ENCODE data around the gene FARS2. TPM values are rescaled to one million over a fixed set of nuclear protein-coding genes. Genes with fewer than 3 reads are reported as not detected.

FARS2 gene
- polyA plus RNA-seq, 1 of the 3 experiments (the other 2 are of a cell fraction) = 12.5 TPM

DNA sequence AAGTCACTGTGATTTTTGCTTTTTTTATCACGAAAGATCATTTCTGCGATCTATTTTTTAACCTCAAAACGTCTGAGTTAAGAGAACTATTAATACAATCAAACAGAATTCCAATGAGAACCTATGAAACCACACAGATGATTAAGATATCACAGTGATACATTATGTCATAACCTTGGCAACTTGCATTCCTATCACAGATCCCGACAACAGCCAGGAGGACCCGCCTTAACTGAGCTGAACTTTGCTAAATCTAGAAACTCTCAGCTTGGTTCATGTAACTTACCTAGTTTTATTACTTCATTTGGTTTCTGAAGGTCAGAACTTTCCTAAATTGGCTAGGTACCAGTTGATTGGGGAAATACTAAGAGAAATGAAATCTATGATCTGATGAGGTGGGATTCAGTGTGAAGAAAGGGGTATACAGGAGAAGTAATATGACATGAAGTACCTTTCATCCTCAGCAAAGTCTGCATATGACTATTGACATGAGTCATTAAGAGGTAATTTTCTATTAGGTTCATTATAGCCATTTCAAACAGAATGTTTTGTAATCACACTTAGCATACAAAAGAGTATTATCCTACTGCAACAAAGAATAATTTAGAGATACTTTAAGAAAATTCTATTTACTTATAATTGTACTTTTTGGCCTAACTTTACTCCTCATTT lies 11.7 kb upstream of the FARS2 start:
- no peak for TF ChIP-seq EP300 (IDR thresholded peaks at IDR 0.05; ENCODE audit: borderline replicate concordance in 1 of 2, low read depth in 1 of 2, low read length in 1 of 2)
- no peak for TF ChIP-seq EZH2phosphoT487 (IDR thresholded peaks at IDR 0.05; ENCODE audit: borderline replicate concordance, low read depth)
- TF ChIP-seq JUND (IDR thresholded peaks at IDR 0.05) = no peak
- TF ChIP-seq, protein P1, sequence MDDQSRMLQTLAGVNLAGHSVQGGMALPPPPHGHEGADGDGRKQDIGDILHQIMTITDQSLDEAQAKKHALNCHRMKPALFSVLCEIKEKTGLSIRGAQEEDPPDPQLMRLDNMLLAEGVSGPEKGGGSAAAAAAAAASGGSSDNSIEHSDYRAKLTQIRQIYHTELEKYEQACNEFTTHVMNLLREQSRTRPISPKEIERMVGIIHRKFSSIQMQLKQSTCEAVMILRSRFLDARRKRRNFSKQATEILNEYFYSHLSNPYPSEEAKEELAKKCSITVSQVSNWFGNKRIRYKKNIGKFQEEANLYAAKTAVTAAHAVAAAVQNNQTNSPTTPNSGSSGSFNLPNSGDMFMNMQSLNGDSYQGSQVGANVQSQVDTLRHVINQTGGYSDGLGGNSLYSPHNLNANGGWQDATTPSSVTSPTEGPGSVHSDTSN (IDR thresholded peaks at IDR 0.05) = no peak
- TF ChIP-seq FOSL2 (IDR thresholded peaks at IDR 0.05; ENCODE audit: borderline replicate concordance, low read depth) = no peak
- no peak for TF ChIP-seq RCOR1 (IDR thresholded peaks at IDR 0.05; ENCODE audit: low read length)
- TF ChIP-seq TCF12 (IDR thresholded peaks at IDR 0.05) = no peak
- TF ChIP-seq, protein P2, sequence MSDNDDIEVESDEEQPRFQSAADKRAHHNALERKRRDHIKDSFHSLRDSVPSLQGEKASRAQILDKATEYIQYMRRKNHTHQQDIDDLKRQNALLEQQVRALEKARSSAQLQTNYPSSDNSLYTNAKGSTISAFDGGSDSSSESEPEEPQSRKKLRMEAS (IDR thresholded peaks at IDR 0.05; ENCODE audit: low read depth) = no peak
- TF ChIP-seq, protein P3, sequence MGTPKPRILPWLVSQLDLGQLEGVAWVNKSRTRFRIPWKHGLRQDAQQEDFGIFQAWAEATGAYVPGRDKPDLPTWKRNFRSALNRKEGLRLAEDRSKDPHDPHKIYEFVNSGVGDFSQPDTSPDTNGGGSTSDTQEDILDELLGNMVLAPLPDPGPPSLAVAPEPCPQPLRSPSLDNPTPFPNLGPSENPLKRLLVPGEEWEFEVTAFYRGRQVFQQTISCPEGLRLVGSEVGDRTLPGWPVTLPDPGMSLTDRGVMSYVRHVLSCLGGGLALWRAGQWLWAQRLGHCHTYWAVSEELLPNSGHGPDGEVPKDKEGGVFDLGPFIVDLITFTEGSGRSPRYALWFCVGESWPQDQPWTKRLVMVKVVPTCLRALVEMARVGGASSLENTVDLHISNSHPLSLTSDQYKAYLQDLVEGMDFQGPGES (IDR thresholded peaks at IDR 0.05; ENCODE audit: low read depth, low read length) = no peak
- TF ChIP-seq CHD2 (IDR thresholded peaks at IDR 0.05; ENCODE audit: low read length, partially characterized antibody) = no peak
- POLR2A ChIA-PET = no interaction called here
- DNase-seq = no peak
- H3K9ac ChIP-seq = no peak overlapping the region
- no peaks in the 10 kb centered on the region for H3K9me2 ChIP-seq
- no peak overlapping the region for H2AFZ ChIP-seq (ENCODE audit: low read depth)
- H3K4me1 ChIP-seq (ENCODE audit: control insufficient read depth in 1 of 2, insufficient read depth in 2 of 2, low read depth in 1 of 2, low read length in 1 of 2) = peaks cover 0 to 2% of the 10 kb centered on the region in 2 experiments; a peak in 3 of 4 replicates
- no peak overlapping the region for H3K4me2 ChIP-seq
- peaks cover 28% of the 10 kb centered on the region for H3K79me2 ChIP-seq (ENCODE audit: insufficient read depth)
- peaks cover 7% of the 10 kb centered on the region; the same call in 1 of the 2 replicates for H4K20me1 ChIP-seq (ENCODE audit: insufficient read depth)
- H3K4me3 ChIP-seq (ENCODE audit: low read depth in 2 of 2, low read length in 1 of 2) = no peak overlapping the region
- H3K27me3 ChIP-seq (ENCODE audit: insufficient read depth) = no peaks in the 10 kb centered on the region
- 71% methylated on average over 5 of the region's 5 CpGs for WGBS (ENCODE audit: low lambda C conversion rate)
- H3K9me3 ChIP-seq = no peaks in the 10 kb centered on the region
- CTCF ChIA-PET = interaction anchor here (0.6 kb wide), 1 partner anchor 106 kb away, joined by 3 read pairs; no protein-coding TSS in a partner anchor
- peak overlapping the region in 1 of 2 experiments; percentile 29; a peak in 1 of 4 replicates for H3K27ac ChIP-seq (ENCODE audit: low read depth in 2 of 2, low read length in 1 of 2)
- H3K36me3 ChIP-seq (replicated peaks in 1 of 2; ENCODE audit: control insufficient read depth in 1 of 2, insufficient read depth in 2 of 2, low read length in 1 of 2) = peaks cover 9 to 15% of the 10 kb centered on the region in 2 experiments
- H3F3A ChIP-seq (replicated peaks; ENCODE audit: insufficient read depth) = no peaks in the 10 kb centered on the region

DNA sequence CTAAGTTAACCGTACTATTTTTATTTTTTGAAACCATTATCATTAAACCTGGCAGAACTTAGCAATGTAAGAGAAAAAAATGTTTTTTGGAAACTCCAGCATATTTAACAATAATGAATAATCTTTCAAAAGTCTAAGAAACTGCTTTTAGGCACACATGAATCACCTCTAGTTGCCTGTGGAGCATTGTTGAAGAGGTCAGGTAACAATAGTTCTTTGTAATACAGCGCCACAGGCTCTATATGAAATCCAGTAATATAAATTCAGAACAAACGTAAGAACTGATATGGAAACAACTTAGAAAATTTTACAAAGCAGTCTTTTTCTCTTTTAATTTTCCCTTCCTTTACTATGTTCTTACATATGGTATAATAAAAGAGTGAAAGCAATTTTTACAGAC lies 10.9 kb upstream of the FARS2 start:
- peaks cover 29% of the 10 kb centered on the region for H3K79me2 ChIP-seq (ENCODE audit: insufficient read depth)
- H2AFZ ChIP-seq (ENCODE audit: low read depth) = no peak overlapping the region
- H3K9me2 ChIP-seq = no peaks in the 10 kb centered on the region
- peaks cover 0 to 2% of the 10 kb centered on the region in 2 experiments; a peak in 2 of 4 replicates for H3K4me1 ChIP-seq (ENCODE audit: control insufficient read depth in 1 of 2, insufficient read depth in 2 of 2, low read depth in 1 of 2, low read length in 1 of 2)
- ChIA-PET POLR2A (no interaction called here), CTCF (no interaction called here)
- H3K9ac ChIP-seq = no peak overlapping the region
- no peak overlapping the region for H3K4me3 ChIP-seq (ENCODE audit: low read depth in 2 of 2, low read length in 1 of 2)
- 96% methylated on average over 3 of the region's 3 CpGs for WGBS (ENCODE audit: low lambda C conversion rate)
- peaks cover 7% of the 10 kb centered on the region; the same call in 1 of the 2 replicates for H4K20me1 ChIP-seq (ENCODE audit: insufficient read depth)
- no peak for DNase-seq
- no peaks in the 10 kb centered on the region for H3K27me3 ChIP-seq (ENCODE audit: insufficient read depth)
- H3K4me2 ChIP-seq = no peak overlapping the region
- no peaks in the 10 kb centered on the region for H3K9me3 ChIP-seq
- peaks cover 9 to 15% of the 10 kb centered on the region in 2 experiments for H3K36me3 ChIP-seq (replicated peaks in 1 of 2; ENCODE audit: control insufficient read depth in 1 of 2, insufficient read depth in 2 of 2, low read length in 1 of 2)
- no peak overlapping the region for H3K27ac ChIP-seq (ENCODE audit: low read depth in 2 of 2, low read length in 1 of 2)
- H3F3A ChIP-seq (replicated peaks; ENCODE audit: insufficient read depth) = no peaks in the 10 kb centered on the region
- TF ChIP-seq FOXM1 (IDR thresholded peaks at IDR 0.05; ENCODE audit: low read depth) (no peak), EP300 (IDR thresholded peaks at IDR 0.05; ENCODE audit: borderline replicate concordance in 1 of 2, low read depth in 1 of 2, low read length in 1 of 2) (no peak), TCF12 (IDR thresholded peaks at IDR 0.05) (no peak), MXI1 (IDR thresholded peaks at IDR 0.05; ENCODE audit: low read depth, low read length) (no peak), FOSL2 (IDR thresholded peaks at IDR 0.05; ENCODE audit: borderline replicate concordance, low read depth) (no peak), NRF1 (IDR thresholded peaks at IDR 0.05; ENCODE audit: low read depth, low read length) (no peak), SMC3 (IDR thresholded peaks at IDR 0.05; ENCODE audit: low read depth, low read length) (no peak), GABPA (IDR thresholded peaks at IDR 0.05; ENCODE audit: low read depth) (no peak), POLR2AphosphoS5 (IDR thresholded peaks at IDR 0.05; ENCODE audit: low read depth, low read length) (no peak)
- TF ChIP-seq, protein P3 (IDR thresholded peaks at IDR 0.05; ENCODE audit: low read depth, low read length) = no peak
- TF ChIP-seq, protein P4, sequence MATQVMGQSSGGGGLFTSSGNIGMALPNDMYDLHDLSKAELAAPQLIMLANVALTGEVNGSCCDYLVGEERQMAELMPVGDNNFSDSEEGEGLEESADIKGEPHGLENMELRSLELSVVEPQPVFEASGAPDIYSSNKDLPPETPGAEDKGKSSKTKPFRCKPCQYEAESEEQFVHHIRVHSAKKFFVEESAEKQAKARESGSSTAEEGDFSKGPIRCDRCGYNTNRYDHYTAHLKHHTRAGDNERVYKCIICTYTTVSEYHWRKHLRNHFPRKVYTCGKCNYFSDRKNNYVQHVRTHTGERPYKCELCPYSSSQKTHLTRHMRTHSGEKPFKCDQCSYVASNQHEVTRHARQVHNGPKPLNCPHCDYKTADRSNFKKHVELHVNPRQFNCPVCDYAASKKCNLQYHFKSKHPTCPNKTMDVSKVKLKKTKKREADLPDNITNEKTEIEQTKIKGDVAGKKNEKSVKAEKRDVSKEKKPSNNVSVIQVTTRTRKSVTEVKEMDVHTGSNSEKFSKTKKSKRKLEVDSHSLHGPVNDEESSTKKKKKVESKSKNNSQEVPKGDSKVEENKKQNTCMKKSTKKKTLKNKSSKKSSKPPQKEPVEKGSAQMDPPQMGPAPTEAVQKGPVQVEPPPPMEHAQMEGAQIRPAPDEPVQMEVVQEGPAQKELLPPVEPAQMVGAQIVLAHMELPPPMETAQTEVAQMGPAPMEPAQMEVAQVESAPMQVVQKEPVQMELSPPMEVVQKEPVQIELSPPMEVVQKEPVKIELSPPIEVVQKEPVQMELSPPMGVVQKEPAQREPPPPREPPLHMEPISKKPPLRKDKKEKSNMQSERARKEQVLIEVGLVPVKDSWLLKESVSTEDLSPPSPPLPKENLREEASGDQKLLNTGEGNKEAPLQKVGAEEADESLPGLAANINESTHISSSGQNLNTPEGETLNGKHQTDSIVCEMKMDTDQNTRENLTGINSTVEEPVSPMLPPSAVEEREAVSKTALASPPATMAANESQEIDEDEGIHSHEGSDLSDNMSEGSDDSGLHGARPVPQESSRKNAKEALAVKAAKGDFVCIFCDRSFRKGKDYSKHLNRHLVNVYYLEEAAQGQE (IDR thresholded peaks at IDR 0.05; ENCODE audit: low read depth, low read length) = no peak
- TF ChIP-seq, protein P5, sequence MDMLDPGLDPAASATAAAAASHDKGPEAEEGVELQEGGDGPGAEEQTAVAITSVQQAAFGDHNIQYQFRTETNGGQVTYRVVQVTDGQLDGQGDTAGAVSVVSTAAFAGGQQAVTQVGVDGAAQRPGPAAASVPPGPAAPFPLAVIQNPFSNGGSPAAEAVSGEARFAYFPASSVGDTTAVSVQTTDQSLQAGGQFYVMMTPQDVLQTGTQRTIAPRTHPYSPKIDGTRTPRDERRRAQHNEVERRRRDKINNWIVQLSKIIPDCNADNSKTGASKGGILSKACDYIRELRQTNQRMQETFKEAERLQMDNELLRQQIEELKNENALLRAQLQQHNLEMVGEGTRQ (IDR thresholded peaks at IDR 0.05; ENCODE audit: borderline replicate concordance, low read depth, low read length) = no peak
